GM10266 (cell line): Measurements from ENCODE around the gene BEGAIN.

Experiments
- DNase-seq: peaks from one replicate; pipeline ENCODE4 v3.0.0; 2012; ENCODE audit errors: extremely low spot score
- CTCF ChIP-seq: IDR thresholded peaks from 2 replicates; pipeline ENCODE4 v1.5.1; 2012; ENCODE audit warnings: mild to moderate bottlenecking, low read depth; ENCODE audit not compliant: control insufficient read depth, insufficient read depth; ENCODE audit errors: missing control alignments

BEGAIN gene

GRCh38 chr14:100626614-100627013, 39.4 kb upstream of the BEGAIN start:
- no peak for TF ChIP-seq CTCF
- no peak for DNase-seq

DNA sequence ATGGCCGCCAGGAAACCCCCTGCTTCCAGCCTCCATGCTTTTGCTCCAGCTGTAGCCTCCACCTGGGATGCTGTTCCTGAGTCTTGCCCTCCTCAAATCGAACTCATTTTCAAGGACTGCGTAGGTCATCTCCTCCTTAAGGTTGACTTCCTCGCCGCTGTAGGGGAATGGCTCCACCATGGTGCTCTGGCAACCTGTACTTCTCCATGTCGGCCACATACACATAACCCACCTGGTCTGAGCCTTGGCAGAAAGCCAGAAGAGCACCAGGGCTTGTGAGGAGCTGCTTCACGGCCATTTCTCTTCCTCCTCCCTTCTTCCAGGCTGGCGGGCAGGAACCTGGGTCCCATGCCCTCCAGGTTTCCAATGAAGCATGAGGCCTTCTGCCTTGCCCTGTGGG, 36.7 kb upstream of the BEGAIN start:
- no peak for DNase-seq
- TF ChIP-seq CTCF, result no peak

DNA sequence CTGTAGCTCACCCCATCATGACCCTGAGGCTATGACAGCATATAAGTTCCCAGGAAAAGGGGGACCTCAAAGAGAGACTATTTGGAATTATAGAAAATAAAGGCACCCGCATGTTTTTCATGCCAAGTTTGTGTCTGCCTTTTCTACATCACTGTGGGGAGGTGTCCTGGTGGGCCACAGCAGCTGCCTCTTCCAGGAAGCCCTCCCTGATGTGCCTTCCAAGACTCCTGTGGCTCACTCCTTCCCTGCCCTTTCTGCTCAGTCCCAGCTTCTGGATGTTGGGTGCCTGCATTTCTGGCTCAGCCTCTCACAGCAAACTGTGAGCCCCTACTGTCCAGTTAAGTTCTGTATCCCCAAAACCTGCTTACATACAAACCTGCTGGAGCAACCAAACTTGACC, 36.3 kb upstream of the BEGAIN start:
- DNase-seq, result no peak
- no peak for TF ChIP-seq CTCF

DNA sequence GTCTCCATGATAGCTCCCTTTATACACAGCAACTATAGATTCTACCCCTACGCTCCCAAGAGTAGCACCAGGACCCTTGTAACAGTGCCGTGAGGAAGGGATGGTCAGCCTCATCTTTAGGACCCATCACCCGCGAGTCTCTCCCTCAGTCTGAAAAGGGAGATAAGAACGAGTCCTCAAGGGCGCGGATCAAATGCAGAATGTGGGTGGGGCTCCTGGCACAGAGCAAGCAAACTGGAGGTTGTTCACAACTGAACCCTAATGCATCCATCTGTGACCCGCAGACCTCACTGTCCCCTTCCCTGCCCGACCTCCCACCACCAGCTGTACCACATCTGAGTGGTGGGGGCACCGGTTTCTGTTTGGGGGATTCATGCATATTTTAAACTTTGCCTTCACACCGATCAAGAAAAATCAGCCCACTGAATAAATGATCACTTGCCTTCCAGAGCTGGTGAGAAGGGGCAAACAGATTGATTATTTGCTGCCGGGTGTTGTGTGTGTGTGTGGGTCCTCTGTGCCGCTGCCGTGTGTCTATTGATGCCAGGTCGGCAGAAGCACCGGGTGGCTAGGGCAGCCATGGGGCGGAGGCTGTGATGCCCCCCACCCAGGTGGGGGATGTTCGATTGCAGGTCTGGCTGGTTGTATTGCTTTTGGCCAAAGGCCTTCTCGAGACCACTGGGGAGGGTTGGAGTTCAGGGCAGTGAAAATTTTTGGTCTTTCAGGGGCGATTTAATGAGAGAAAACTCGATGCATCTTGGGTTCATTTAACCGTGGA, 35.7 kb upstream of the BEGAIN start:
- no peak for DNase-seq
- TF ChIP-seq CTCF, result no peak

- no peak for TF ChIP-seq CTCF
- no peak for DNase-seq
These were observed 35.0 kb upstream of the BEGAIN start for GRCh38 chr14:100622224-100622623.

- no peak for TF ChIP-seq CTCF
- DNase-seq, result no peak
These were observed 34.6 kb upstream of the BEGAIN start for GRCh38 chr14:100621806-100622205.

- no peak for DNase-seq
These were observed 33.3 kb upstream of the BEGAIN start for GRCh38 chr14:100620255-100621100.

More at GRCh38 chr14:100620255-100621100, 33.3 kb upstream of the BEGAIN start:
- TF ChIP-seq CTCF, result no peak
